KMS-11 (cell line): ENCODE results near the gene EPS8L1.
A peak's percentile ranks its signal among the peaks of the same experiment; 100 is the strongest.

Source experiments
- H2AFZ ChIP-seq: fragments of 200-600 bp; sonication (generic); 2 replicates; pipeline ENCODE4 v1.6.1; 2016; ENCODE audit warnings: antibody characterized with exemption, mixed run types, low read depth
- H3K27ac ChIP-seq: fragments of 200-600 bp; sonication (generic); 2 replicates; pipeline ENCODE4 v1.6.1; 2016; ENCODE audit warnings: mild to moderate bottlenecking, mixed run types
- H3K27me3 ChIP-seq: fragments of 200-600 bp; sonication (generic); 2 replicates; pipeline ENCODE4 v1.6.1; 2017; ENCODE audit warnings: mild to moderate bottlenecking, low read depth, mixed run types, moderate library complexity; ENCODE audit not compliant: insufficient read depth
- H3K36me3 ChIP-seq: fragments of 200-600 bp; sonication (generic); 2 replicates; pipeline ENCODE4 v1.6.1; 2017; ENCODE audit warnings: mild to moderate bottlenecking, mixed run types; ENCODE audit not compliant: insufficient read depth
- H3K4me1 ChIP-seq: fragments of 200-600 bp; sonication (generic); 2 replicates; pipeline ENCODE4 v1.6.1; 2016; ENCODE audit warnings: mild to moderate bottlenecking, low read depth, mixed run types; ENCODE audit not compliant: poor library complexity, severe bottlenecking
- H3K4me2 ChIP-seq: fragments of 200-600 bp; sonication (generic); 2 replicates; pipeline ENCODE4 v1.7.0; 2016; ENCODE audit warnings: mild to moderate bottlenecking, mixed run types
- H3K4me3 ChIP-seq: fragments of 200-600 bp; sonication (generic); IDR thresholded peaks from 2 replicates; pipeline ENCODE4 v1.6.1; 2017; ENCODE audit warnings: low read depth, low read length, mixed read lengths; ENCODE audit not compliant: insufficient read depth
- H3K79me2 ChIP-seq: fragments of 200-600 bp; sonication (generic); 2 replicates; pipeline ENCODE4 v1.6.1; 2016; ENCODE audit warnings: low read depth, mixed run types; ENCODE audit not compliant: insufficient read depth
- H3K9ac ChIP-seq: fragments of 200-600 bp; sonication (generic); 2 replicates; pipeline ENCODE4 v1.6.1; 2016; ENCODE audit warnings: mild to moderate bottlenecking, mixed run types
- H4K20me1 ChIP-seq: fragments of 200-600 bp; sonication (generic); 2 replicates; pipeline ENCODE4 v1.6.1; 2016; ENCODE audit warnings: mild to moderate bottlenecking, mixed run types; ENCODE audit not compliant: insufficient read depth
- TF ChIP-seq, protein P1 (sequence below): fragments of 200-600 bp; sonication (generic); conservative IDR thresholded peaks from 2 replicates; pipeline ENCODE4 v1.6.1; 2017; ENCODE audit warnings: low read depth, mild to moderate bottlenecking, antibody characterized with exemption, low read length, moderate library complexity, mixed read lengths

The EPS8L1 gene

GRCh38 chr19:55080968-55081769 lies 5.5 kb downstream of the EPS8L1 start:
- Histone ChIP-seq H3K27me3 (no peaks in the 10 kb centered on the region; the same call in 1 of the 2 replicates), H3K79me2 (no peaks in the 10 kb centered on the region), H3K9ac (peak overlapping the region; percentile 19; the same call in 1 of the 2 replicates), H3K4me1 (no peaks in the 10 kb centered on the region), H3K27ac (0 out of 2 replicates have a peak overlapping the region, but pooled peaks have one; percentile 42), H3K4me3 (no peak overlapping the region), H2AFZ (peak overlapping the region; percentile 44), H3K4me2 (peak overlapping the region; percentile 81), H4K20me1 (no peaks in the 10 kb centered on the region), H3K36me3 (no peaks in the 10 kb centered on the region)
- TF ChIP-seq, protein P1, sequence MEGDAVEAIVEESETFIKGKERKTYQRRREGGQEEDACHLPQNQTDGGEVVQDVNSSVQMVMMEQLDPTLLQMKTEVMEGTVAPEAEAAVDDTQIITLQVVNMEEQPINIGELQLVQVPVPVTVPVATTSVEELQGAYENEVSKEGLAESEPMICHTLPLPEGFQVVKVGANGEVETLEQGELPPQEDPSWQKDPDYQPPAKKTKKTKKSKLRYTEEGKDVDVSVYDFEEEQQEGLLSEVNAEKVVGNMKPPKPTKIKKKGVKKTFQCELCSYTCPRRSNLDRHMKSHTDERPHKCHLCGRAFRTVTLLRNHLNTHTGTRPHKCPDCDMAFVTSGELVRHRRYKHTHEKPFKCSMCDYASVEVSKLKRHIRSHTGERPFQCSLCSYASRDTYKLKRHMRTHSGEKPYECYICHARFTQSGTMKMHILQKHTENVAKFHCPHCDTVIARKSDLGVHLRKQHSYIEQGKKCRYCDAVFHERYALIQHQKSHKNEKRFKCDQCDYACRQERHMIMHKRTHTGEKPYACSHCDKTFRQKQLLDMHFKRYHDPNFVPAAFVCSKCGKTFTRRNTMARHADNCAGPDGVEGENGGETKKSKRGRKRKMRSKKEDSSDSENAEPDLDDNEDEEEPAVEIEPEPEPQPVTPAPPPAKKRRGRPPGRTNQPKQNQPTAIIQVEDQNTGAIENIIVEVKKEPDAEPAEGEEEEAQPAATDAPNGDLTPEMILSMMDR = no peak

DNA sequence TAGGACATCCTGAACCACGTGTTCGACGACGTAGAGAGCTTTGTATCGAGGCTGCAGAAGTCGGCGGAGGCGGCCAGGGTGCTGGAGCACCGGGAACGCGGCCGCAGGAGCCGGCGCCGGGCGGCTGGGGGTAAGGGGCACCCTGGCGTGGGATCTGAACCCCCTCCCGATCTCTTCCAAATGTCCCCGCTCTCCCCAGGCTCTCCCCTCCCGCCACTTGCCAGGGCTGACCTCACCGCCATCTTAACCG lies 6.0 kb downstream of the EPS8L1 start:
- Histone ChIP-seq H4K20me1 (no peaks in the 10 kb centered on the region), H2AFZ (no peak overlapping the region), H3K27ac (no peak overlapping the region), H3K4me3 (no peak overlapping the region), H3K4me2 (no peak overlapping the region), H3K9ac (no peak overlapping the region), H3K4me1 (no peaks in the 10 kb centered on the region), H3K36me3 (no peaks in the 10 kb centered on the region), H3K79me2 (no peaks in the 10 kb centered on the region), H3K27me3 (no peaks in the 10 kb centered on the region; the same call in 1 of the 2 replicates)
- TF ChIP-seq, protein P1 = no peak

- no peaks in the 10 kb centered on the region for H3K4me1 ChIP-seq
- TF ChIP-seq, protein P1 = no peak
- H3K4me2 ChIP-seq = no peak overlapping the region
- no peaks in the 10 kb centered on the region for H4K20me1 ChIP-seq
- no peak overlapping the region for H3K9ac ChIP-seq
- H3K27me3 ChIP-seq = no peaks in the 10 kb centered on the region; the same call in 1 of the 2 replicates
- no peak overlapping the region for H2AFZ ChIP-seq
- H3K4me3 ChIP-seq = no peak overlapping the region
- no peak overlapping the region for H3K27ac ChIP-seq
- H3K36me3 ChIP-seq = no peaks in the 10 kb centered on the region
- no peaks in the 10 kb centered on the region for H3K79me2 ChIP-seq
Observed at GRCh38 chr19:55082020-55082851, 6.6 kb downstream of the EPS8L1 start.

DNA sequence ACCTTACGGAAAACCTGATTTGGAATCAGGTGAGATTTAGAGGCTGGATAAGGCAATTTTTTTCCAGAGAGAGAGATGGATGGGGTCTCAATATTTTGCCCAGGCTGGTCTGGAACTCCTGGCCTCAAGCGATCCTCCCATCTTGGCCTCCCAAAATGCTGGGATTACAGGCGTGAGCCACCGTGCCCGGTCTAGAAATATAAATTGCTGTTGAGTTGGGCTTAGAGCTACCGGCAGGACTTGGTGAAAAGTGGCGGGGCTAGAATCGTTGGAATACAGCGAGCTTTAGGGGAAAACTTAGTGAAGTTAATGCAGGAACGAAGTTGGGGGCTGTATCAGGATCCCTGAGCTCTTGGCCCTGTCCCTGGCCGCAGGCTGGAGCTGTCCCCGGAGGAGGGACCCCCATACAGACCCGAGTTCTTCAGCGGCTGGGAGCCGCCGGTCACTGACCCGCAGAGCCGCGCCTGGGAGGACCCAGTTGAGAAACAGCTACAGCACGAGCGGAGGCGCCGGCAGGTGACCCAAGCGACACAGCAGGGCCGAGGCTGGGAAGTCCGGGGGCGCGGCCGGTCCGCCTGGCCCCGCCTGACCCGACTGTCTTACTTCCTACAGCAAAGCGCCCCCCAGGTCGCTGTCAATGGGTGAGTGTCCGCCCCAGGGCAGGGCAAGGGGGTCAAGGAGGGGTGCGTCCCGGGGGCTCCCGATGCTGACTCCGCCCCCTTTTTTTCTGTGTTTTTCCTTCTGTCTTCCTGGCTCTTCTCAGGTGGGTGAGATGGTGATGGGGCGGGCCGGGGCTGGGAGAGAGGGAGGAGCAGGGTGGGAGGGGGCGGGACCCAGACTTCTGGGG lies 7.6 kb downstream of the EPS8L1 start:
- Histone ChIP-seq H3K4me2 (no peak overlapping the region), H3K9ac (no peak overlapping the region), H3K36me3 (no peaks in the 10 kb centered on the region), H4K20me1 (no peaks in the 10 kb centered on the region), H2AFZ (no peak overlapping the region), H3K4me1 (no peaks in the 10 kb centered on the region), H3K4me3 (no peak overlapping the region), H3K27ac (no peak overlapping the region), H3K79me2 (no peaks in the 10 kb centered on the region), H3K27me3 (no peaks in the 10 kb centered on the region; the same call in 1 of the 2 replicates)
- TF ChIP-seq, protein P1 = no peak
